D341Med (cell line): Measurements from ENCODE around the gene RAB39A.

Source experiments
- DNase-seq: peaks from one replicate; pipeline ENCODE4 v3.0.0; 2012; ENCODE audit warnings: low spot score

Gene RAB39A

DNA sequence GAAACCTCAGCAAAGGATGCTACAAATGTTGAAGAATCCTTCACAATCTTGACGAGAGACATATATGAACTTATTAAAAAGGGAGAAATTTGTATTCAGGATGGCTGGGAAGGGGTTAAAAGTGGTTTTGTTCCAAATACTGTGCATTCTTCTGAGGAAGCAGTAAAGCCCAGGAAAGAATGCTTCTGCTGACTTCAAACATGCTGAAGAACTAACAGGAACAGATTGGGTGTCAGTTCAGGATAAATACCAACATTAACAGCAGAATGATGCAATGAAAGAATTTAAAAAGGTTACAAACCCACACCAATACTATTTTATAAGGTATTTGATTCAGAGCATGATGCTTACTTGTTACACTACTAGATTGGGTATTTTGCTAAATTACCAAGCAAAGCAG lies 33.9 kb downstream of the RAB39A start:
- DNase-seq: no peak

- DNase-seq: no peak
These were observed 34.8 kb downstream of the RAB39A start for GRCh38 chr11:107963091-107963490.

GRCh38 chr11:107969219-107969618 lies 41.0 kb downstream of the RAB39A start:
- DNase-seq: peak; percentile 41

DNA sequence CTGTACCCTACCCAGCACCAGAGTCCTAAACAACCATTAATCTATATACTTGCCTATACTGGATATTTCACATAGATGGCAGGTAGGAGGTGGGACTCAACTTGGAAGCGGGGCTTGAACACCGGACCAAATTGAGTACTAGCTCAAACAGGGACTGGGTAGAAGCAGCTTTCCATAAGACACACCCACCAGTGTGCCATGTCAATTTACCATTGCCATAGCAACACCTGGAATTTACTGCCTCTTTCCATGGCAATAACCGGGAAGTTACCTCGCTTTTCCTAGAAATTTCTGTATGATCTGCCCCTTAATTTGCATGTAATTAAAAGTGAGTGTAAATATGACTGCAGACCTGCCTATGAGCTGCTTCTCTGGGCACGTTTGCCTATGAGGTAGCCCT lies 41.8 kb downstream of the RAB39A start:
- DNase-seq: no peak

DNA sequence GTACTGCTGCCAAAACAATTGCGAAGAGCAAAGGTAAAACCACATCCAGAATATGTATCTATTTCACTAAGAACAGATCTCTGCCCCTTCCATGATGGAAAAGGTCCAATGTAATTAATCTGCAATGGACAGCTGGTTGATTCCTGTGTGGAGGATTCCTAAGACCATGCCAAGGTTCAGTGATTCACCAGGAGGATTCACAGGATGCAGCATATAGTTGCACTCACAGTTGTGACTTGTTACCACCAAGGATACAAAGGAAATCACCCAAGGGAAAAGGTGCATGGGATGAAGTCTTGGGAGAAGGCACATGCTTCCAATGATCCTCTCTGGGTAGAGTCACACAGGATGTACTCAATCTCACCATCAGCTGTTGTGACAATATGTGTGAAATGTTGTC lies 45.4 kb downstream of the RAB39A start:
- no peak for DNase-seq

DNA sequence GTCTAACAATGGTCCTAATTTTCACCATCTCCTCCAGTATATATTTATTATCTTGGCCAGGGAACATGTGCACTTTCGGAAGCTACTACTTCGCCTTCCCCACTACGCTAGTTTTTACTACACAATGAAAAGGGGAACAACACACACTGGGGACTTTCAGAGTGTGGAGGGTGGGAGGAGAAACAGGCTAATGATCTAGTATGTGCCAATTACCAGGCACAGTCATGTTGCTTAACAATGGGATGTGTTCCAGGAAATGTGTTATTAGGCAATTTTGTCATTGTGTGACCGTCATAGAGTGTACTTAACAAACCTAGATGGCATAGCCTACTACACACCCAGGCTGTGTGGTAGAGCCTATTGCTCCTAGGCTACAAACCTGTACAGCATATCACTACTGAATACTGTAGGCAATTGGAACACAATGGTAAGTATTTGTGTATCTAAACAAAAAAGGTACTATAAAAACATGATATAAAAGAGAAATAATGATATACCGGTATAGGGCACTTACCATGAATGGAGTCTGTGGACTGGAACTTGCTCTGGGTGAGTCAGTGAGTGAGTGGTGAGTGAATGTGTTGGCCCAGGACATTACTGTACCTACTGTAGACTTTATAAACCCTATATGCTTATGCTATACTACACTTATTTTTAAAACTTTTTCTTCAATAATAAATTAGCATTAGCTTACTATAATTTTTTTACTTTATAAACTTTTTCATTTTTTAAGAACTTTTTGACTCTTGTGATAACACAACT lies 60.3 kb downstream of the RAB39A start:
- DNase-seq: no peak

- no peak for DNase-seq
These were observed 63.7 kb downstream of the RAB39A start for GRCh38 chr11:107991868-107992414.

GRCh38 chr11:107996006-107996776 lies 67.9 kb downstream of the RAB39A start:
- DNase-seq: no peak

DNA sequence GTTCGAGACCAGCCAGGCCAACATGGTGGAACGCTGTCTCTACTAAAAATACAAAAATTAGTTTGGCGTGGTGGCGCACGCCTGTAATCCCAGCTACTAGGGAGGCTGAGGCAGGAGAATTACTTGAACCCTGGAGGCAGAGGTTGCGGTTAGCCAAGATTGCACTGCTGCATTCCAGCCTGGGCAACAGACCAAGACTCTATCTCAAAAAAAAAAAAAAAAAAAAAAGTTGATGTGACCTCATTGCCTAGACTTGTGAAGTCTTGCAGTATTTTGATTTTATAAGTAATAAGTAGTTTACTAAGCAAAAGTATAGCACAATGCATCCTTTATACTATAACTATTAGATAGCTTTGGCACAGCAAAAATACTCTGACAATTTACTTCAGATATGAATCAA lies 70.5 kb downstream of the RAB39A start:
- no peak for DNase-seq

DNA sequence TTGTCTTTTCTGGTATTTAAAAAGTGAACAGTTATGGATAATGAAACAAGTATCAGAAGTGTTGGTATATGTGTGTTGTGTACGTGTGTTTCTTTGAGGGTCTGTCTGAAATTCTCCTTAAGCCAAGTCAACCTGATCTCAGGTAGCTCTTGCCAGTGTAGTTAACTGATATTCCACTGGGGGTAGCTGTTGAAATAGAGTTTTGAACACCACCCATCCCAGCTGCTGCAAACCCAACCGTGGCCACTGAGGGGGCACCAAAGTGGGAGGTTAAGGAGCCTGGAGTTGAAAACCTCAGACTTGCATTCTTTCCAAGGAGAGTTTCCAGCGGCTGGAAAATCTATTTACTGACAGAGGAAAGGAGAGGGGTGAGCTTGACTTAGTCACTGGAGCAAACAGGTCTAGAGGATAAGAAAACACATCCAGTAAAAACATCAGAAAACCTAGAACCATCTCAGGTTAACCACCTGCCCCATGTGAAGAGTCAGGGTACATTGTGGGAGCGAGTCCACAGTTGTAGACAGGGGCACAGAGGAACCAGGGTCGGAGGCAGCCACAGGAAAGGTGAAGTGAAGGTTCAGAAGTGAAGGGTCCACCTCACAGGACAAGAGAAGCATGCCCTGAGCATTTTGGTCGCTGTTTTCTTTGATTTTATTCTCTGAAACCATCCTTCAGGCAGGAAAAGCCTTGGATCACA lies 71.7 kb downstream of the RAB39A start:
- DNase-seq: peak; percentile 82

DNA sequence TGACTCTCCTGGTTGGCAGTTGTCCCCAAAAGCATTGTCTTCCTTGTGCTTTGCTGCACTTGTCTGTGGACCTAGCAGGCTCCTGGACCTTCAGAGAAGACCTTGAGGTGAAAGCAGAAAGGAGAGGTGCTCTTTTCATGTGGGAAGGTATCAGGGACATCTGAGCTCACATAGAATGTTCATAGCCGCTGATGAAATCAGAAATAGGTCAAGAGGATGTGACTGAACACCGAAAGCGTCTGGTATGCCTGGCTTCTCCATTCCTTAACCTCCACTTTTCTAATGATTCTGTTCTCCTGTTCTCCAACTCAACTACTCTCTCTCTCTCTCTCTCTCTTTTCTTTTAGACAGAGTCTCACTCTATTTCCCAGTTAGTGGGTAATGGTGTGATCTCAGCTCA lies 74.2 kb downstream of the RAB39A start:
- DNase-seq: no peak

DNA sequence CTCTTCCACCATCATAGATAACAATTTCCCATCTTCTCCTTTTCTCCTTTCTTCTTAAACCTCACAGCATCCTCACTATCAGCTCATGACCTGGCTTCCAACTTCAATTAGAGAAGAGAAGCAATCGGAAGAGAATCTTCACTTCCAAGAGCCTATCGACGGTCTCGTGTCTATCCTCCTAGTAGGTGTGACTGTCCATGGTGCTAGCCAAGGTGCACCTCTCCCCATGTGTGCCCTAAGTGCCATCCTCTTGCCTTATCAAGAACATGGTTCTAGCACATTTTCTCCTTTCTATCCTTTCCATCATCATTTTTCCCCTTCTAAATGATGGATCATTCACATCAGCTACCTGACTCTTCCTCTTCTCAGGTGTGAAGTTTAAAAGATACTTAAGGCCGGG lies 75.4 kb downstream of the RAB39A start:
- no peak for DNase-seq

- DNase-seq: no peak
These were observed 79.6 kb downstream of the RAB39A start for GRCh38 chr11:108007819-108008218.

DNA sequence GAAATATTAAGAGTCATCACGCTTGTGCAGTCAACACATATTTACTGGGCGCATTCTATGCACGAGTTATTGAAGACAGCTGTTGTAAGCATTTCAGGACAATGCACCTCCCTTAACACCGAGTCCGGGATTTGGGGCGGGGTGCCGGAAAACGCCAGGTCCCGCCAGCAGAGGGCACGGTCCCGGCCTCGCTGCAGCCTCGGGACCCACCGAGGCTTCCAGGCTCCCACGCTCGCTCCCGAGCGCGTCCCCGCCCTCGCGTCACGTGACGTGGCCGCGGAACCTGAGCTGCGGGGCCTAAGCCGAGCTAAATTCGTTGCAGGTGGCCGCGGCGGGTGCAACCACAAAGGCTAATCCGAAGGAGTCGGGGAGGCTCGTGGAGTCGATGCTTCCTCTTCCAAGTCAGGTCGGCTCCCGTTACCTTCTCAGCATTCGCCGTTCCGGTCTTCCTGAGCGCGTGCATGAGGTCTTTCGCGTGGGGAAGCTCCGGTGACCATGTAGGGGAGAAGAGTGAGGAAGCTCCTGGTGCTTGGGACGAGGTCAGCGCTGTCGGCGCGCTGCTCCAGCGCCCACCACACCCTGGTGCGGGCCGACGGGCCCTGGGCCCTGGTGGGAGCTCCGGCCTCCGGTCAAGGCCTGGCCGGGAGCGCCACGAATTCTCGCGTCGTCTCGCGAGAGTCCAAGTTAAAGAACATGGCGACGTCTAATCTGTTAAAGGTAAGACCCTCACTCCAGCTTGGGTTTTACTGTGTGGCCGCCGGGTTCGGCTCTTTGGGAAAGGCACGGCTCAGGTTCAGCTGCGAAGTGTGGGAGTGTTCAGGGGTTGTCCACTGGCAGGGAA lies 80.6 kb downstream of the RAB39A start, which contains the start of gene CUL5:
TSS of gene CUL5 (plus strand) at position 243 of the 841 bp plus-strand sequence. CDS start at position 694, 451 bp downstream.
- DNase-seq: peak; percentile 96

GRCh38 chr11:108009497-108010370 lies 81.5 kb downstream of the RAB39A start:
- no peak for DNase-seq

GRCh38 chr11:108012139-108012725 lies 84.0 kb downstream of the RAB39A start:
- DNase-seq: no peak
